Gastroesophageal sphincter (tissue), 3 donors: ENCODE results near the gene GNB1.

Source experiments
- POLR2A ChIP-seq, 2 donors: fragments of 450-650 bp; IDR thresholded peaks; one replicate each; pipeline ENCODE4 v1.6.1; 2017; ENCODE audit warnings: antibody characterized with exemption in 2 of 2, mild to moderate bottlenecking in 2 of 2, moderate library complexity in 1 of 2
- TF ChIP-seq, protein P1 (sequence below), 4 experiments: fragments of 200-600 bp in 2 of 4; fragments of 450-650 bp in 2 of 4; sonication (generic) in 1 of 4; IDR thresholded peaks; one replicate each; pipeline ENCODE4 v1.5.1; 2017 to 2019; ENCODE audit warnings: antibody characterized with exemption in 4 of 4, mild to moderate bottlenecking in 2 of 4, moderate library complexity in 2 of 4

GRCh38 chr1:1924849-1925248 is 34.0 kb upstream of the GNB1 start:
- no peak for TF ChIP-seq POLR2A (IDR thresholded peaks at IDR 0.05)
- TF ChIP-seq, protein P1, sequence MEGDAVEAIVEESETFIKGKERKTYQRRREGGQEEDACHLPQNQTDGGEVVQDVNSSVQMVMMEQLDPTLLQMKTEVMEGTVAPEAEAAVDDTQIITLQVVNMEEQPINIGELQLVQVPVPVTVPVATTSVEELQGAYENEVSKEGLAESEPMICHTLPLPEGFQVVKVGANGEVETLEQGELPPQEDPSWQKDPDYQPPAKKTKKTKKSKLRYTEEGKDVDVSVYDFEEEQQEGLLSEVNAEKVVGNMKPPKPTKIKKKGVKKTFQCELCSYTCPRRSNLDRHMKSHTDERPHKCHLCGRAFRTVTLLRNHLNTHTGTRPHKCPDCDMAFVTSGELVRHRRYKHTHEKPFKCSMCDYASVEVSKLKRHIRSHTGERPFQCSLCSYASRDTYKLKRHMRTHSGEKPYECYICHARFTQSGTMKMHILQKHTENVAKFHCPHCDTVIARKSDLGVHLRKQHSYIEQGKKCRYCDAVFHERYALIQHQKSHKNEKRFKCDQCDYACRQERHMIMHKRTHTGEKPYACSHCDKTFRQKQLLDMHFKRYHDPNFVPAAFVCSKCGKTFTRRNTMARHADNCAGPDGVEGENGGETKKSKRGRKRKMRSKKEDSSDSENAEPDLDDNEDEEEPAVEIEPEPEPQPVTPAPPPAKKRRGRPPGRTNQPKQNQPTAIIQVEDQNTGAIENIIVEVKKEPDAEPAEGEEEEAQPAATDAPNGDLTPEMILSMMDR (IDR thresholded peaks at IDR 0.05), result no peak
